HepG2 (cell line): Measurements from ENCODE around the gene DNM3. TPM values are rescaled to one million over a fixed set of nuclear protein-coding genes. Genes with fewer than 3 reads are reported as not detected.

Source experiments
- AKNA ChIP-seq: sonication (generic); formaldehyde crosslinking; IDR thresholded peaks from 2 replicates; pipeline ENCODE4 v1.4.0; 2020; ENCODE audit warnings: missing genetic modification reagents, borderline replicate concordance
- CCAR2 ChIP-seq: fragments of 200-400 bp; formaldehyde crosslinking; optimal IDR thresholded peaks from 2 replicates; pipeline ENCODE3; 2018; ENCODE audit warnings: low read depth, mild to moderate bottlenecking, low read length, moderate library complexity
- DZIP1 ChIP-seq: sonication (generic); formaldehyde crosslinking; IDR thresholded peaks from 2 replicates; pipeline ENCODE4 v1.5.0; 2020; ENCODE audit warnings: mild to moderate bottlenecking, missing genetic modification reagents
- ETV5 ChIP-seq: IDR thresholded peaks from 2 replicates; pipeline ENCODE4 v1.6.1; 2018; ENCODE audit warnings: missing biosample characterization, missing genetic modification reagents, inconsistent platforms, borderline replicate concordance
- FOSL2 ChIP-seq: sonication (generic); formaldehyde crosslinking; IDR thresholded peaks from 2 replicates; pipeline ENCODE4 v1.4.0; 2020; ENCODE audit warnings: missing genetic modification reagents
- HOXA3 ChIP-seq: sonication (generic); formaldehyde crosslinking; IDR thresholded peaks from 2 replicates; pipeline ENCODE4 v1.5.0; 2020; ENCODE audit warnings: missing genetic modification reagents
- MIER2 ChIP-seq: IDR thresholded peaks from 2 replicates; pipeline ENCODE4 v1.6.1; 2016; ENCODE audit warnings: missing biosample characterization, missing genetic modification reagents
- MYNN ChIP-seq: sonication (generic); formaldehyde crosslinking; IDR thresholded peaks from 2 replicates; pipeline ENCODE4 v1.4.0; 2020; ENCODE audit warnings: mild to moderate bottlenecking, low read depth, missing genetic modification reagents
- NONO ChIP-seq, 2 experiments: fragments of 450-650 bp in 1 of 2; sonication (generic) in 1 of 2; formaldehyde crosslinking in 1 of 2; IDR thresholded peaks in 1 of 2; conservative IDR thresholded peaks in 1 of 2; 2 replicates each; pipeline versions ENCODE4 v1.6.1 to v1.8.0; 2017 to 2022; ENCODE audit warnings: mild to moderate bottlenecking in 1 of 2, missing genetic modification reagents in 1 of 2, moderate library complexity in 1 of 2
- ZBTB2 ChIP-seq: sonication (generic); formaldehyde crosslinking; IDR thresholded peaks from 2 replicates; pipeline ENCODE4 v1.8.0; 2022; ENCODE audit warnings: low read depth, missing genetic modification reagents
- ZBTB42 ChIP-seq: sonication (generic); formaldehyde crosslinking; IDR thresholded peaks from 2 replicates; pipeline ENCODE4 v1.5.0; 2020; ENCODE audit warnings: mild to moderate bottlenecking, missing genetic modification reagents
- ZNF101 ChIP-seq: sonication (generic); formaldehyde crosslinking; IDR thresholded peaks from 2 replicates; pipeline ENCODE4 v1.4.0; 2020; ENCODE audit warnings: mild to moderate bottlenecking, low read depth, missing genetic modification reagents, borderline replicate concordance
- ZNF263 ChIP-seq: sonication (generic); formaldehyde crosslinking; IDR thresholded peaks from 2 replicates; pipeline ENCODE4 v1.4.0; 2020; ENCODE audit warnings: missing genetic modification reagents
- ZNF367 ChIP-seq: sonication (generic); formaldehyde crosslinking; IDR thresholded peaks from 2 replicates; pipeline ENCODE4 v1.4.0; 2020; ENCODE audit warnings: missing genetic modification reagents, borderline replicate concordance
- ZNF546 ChIP-seq: sonication (generic); formaldehyde crosslinking; conservative IDR thresholded peaks from 2 replicates; pipeline ENCODE4 v1.8.1; 2023; ENCODE audit warnings: mild to moderate bottlenecking, missing genetic modification reagents
- ZNF619 ChIP-seq: sonication (generic); formaldehyde crosslinking; IDR thresholded peaks from 2 replicates; pipeline ENCODE4 v1.4.0; 2020; ENCODE audit warnings: mild to moderate bottlenecking, missing genetic modification reagents
- ZNF83 ChIP-seq: sonication (generic); formaldehyde crosslinking; IDR thresholded peaks from 2 replicates; pipeline ENCODE4 v1.4.0; 2020; ENCODE audit warnings: missing genetic modification reagents, mild to moderate bottlenecking, borderline replicate concordance
- ZSCAN20 ChIP-seq: sonication (generic); formaldehyde crosslinking; IDR thresholded peaks from 2 replicates; pipeline ENCODE4 v1.4.0; 2020; ENCODE audit warnings: missing genetic modification reagents, mild to moderate bottlenecking, borderline replicate concordance
- polyA plus RNA-seq, 8 experiments: library from polyadenylated mRNA; depleted of rRNA in 3 of 8; stranded (reverse) in 7 of 8; unstranded in 1 of 8; fragments of >200 nt; fragmentation: Illumina TruSeq in 4 of 8; extraction: Trizol in 4 of 8; gene quantifications; 2 replicates each; pipeline versions ENCODE4 v1.2.1 to v1.2.3, GENCODE V29; 2011 to 2016; ENCODE audit warnings: low read depth in 4 of 8, missing spikeins in 1 of 8, mixed read lengths in 1 of 8; ENCODE audit not compliant: insufficient read depth in 1 of 8
- total RNA-seq, 5 experiments: library from RNA; depleted of rRNA; stranded (reverse); fragments of >200 nt; fragmentation: Illumina TruSeq; extraction: Trizol; gene quantifications; 2 replicates each; pipeline ENCODE4 v1.2.3, GENCODE V29; 2016; ENCODE audit warnings: low read depth in 1 of 5

Gene DNM3
- total and polyA plus RNA-seq, 2 of the 13 experiments (the other 11 are each of a cell fraction or from before 2014, with no cell fraction given) = 0.05 TPM; not detected in 1

GRCh38 chr1:172443666-172444453 lies 602.6 kb downstream of the DNM3 start, which contains the start of gene PIGC (continued):
- TF ChIP-seq DZIP1 (no peak), ZSCAN20 (CRISPR knock-in tag) (no peak), ZNF546 (CRISPR knock-in tag) (no peak), ZNF367 (no peak), ZBTB42 (CRISPR knock-in tag) (no peak; the same call in 1 of the 2 replicates), AKNA (CRISPR knock-in tag) (no peak), ZBTB2 (no peak), CCAR2 (no peak), HOXA3 (peak; percentile 76; the same call in 1 of the 2 replicates), ZNF83 (CRISPR knock-in tag) (0 out of 2 replicates have a peak, but pooled peaks have one; percentile 60), FOSL2 (CRISPR knock-in tag) (peak; percentile 44), ETV5 (CRISPR knock-in tag) (peak; percentile 69; the same call in 1 of the 2 replicates), ZNF619 (CRISPR knock-in tag) (peak; percentile 94; the same call in 1 of the 2 replicates), NONO (IDR thresholded peaks at IDR 0.05) (no peak), NONO (CRISPR knock-in tag; conservative IDR thresholded peaks at IDR 0.05) (peak; percentile 51; the same call in 1 of the 2 replicates), ZNF101 (no peak), MYNN (CRISPR knock-in tag) (no peak), ZNF263 (CRISPR knock-in tag) (no peak), MIER2 (CRISPR knock-in tag) (0 out of 2 replicates have a peak, but pooled peaks have one; percentile 42)
